GM19025 (cell line): ENCODE data around the gene MLC1.

ENCODE experiments used
- ATAC-seq: cut with Tn5 transposase; IDR thresholded peaks from one replicate; pipeline ENCODE4 v1.9.1; 2021; ENCODE audit warnings: mild to moderate bottlenecking, low read depth, moderate library complexity; ENCODE audit not compliant: unreplicated experiment

The MLC1 gene

GRCh38 chr22:50085211-50085972 lies at the start of gene MLC1:
MLC1 (minus strand) TSS chr22:50085426; CDS start chr22:50084902, 524 bp downstream.
- no peak for ATAC-seq

- no peak for ATAC-seq
Observed at GRCh38 chr22:50134481-50134880, 49.3 kb upstream of the MLC1 start.

GRCh38 chr22:50131894-50132293 lies 46.7 kb upstream of the MLC1 start:
- no peak for ATAC-seq

GRCh38 chr22:50129121-50129736 lies 44.0 kb upstream of the MLC1 start:
- no peak for ATAC-seq

GRCh38 chr22:50125029-50125428 lies 39.8 kb upstream of the MLC1 start:
- no peak for ATAC-seq

GRCh38 chr22:50123119-50123518 lies 37.9 kb upstream of the MLC1 start:
- no peak for ATAC-seq

- no peak for ATAC-seq
Observed at GRCh38 chr22:50121202-50121740, 36.0 kb upstream of the MLC1 start.

- no peak for ATAC-seq
Observed at GRCh38 chr22:50119768-50120251, 34.6 kb upstream of the MLC1 start.

GRCh38 chr22:50119169-50119767 lies 34.0 kb upstream of the MLC1 start:
- ATAC-seq, result no peak

GRCh38 chr22:50118557-50119168 lies 33.4 kb upstream of the MLC1 start:
- ATAC-seq, result no peak

- no peak for ATAC-seq
Observed at GRCh38 chr22:50118129-50118528, 32.9 kb upstream of the MLC1 start.

GRCh38 chr22:50117168-50117762 lies 32.0 kb upstream of the MLC1 start:
- no peak for ATAC-seq

- no peak for ATAC-seq
Observed at GRCh38 chr22:50115693-50116092, 30.5 kb upstream of the MLC1 start.

GRCh38 chr22:50114221-50115021 lies 29.2 kb upstream of the MLC1 start:
- ATAC-seq, result no peak

GRCh38 chr22:50112151-50113118 lies 27.2 kb upstream of the MLC1 start:
- ATAC-seq, result no peak

GRCh38 chr22:50111056-50111455 lies 25.8 kb upstream of the MLC1 start:
- ATAC-seq, result no peak

- no peak for ATAC-seq
Observed at GRCh38 chr22:50107529-50107928, 22.3 kb upstream of the MLC1 start.

GRCh38 chr22:50105208-50106100 lies 20.2 kb upstream of the MLC1 start:
- ATAC-seq, result no peak
